Measurements from ENCODE around the gene GYS2. TPM values are rescaled to one million over a fixed set of nuclear protein-coding genes. Genes with fewer than 3 reads are reported as not detected.

The GYS2 gene
- total RNA-seq, 2 experiments from 2014 or later: not detected

GRCh38 chr12:21576431-21576830 is 28.2 kb downstream of the GYS2 start:
- POLR2A ChIA-PET: no interaction called here

GRCh38 chr12:21573733-21574358 is 30.8 kb downstream of the GYS2 start:
- Mint-ChIP-seq H3K36me3 (ENCODE audit: low read depth) (no peaks in the 10 kb centered on the region), H3K27me3 (peaks cover 4% of the 10 kb centered on the region), H3K4me1 (no peaks in the 10 kb centered on the region), H3K27ac (no peak overlapping the region), H3K9me3 (ENCODE audit: low read depth) (no peaks in the 10 kb centered on the region), H3K4me3 (no peak overlapping the region)
- ATAC-seq (no peak), DNase-seq (no peak)
- intact Hi-C loops (cut with DNase I, micrococcal nuclease): no loop called here
- ChIA-PET POLR2A (no interaction called here), CTCF (interaction anchor here (0.8 to 1.6 kb wide), 4 partner anchors 10 to 106 kb away, joined by 3 to 8 read pairs (median 3); partner anchors contain the start of gene SPX)

More at GRCh38 chr12:21576431-21576830, 28.2 kb downstream of the GYS2 start:
- ATAC-seq (no peak), DNase-seq (no peak)
- Mint-ChIP-seq H3K36me3 (ENCODE audit: low read depth) (no peaks in the 10 kb centered on the region), H3K27ac (no peak overlapping the region), H3K4me1 (no peaks in the 10 kb centered on the region), H3K4me3 (no peak overlapping the region), H3K9me3 (ENCODE audit: low read depth) (no peaks in the 10 kb centered on the region), H3K27me3 (peaks cover 6% of the 10 kb centered on the region)
- CTCF ChIA-PET: interaction anchor here (1.0 kb wide), 1 partner anchor 10 kb away, joined by 3 read pairs; no protein-coding TSS in a partner anchor
- intact Hi-C loops (cut with DNase I, micrococcal nuclease): no loop called here

- ATAC-seq (no peak), DNase-seq (no peak)
- H3K4me1 Mint-ChIP-seq: no peaks in the 10 kb centered on the region
- H3K36me3 Mint-ChIP-seq (ENCODE audit: low read depth): no peaks in the 10 kb centered on the region
- H3K4me3 Mint-ChIP-seq: no peak overlapping the region
- H3K27ac Mint-ChIP-seq: no peak overlapping the region
- intact Hi-C loops (cut with DNase I, micrococcal nuclease): no loop called here
- POLR2A ChIA-PET: no interaction called here
- CTCF ChIA-PET: no interaction called here
- no peaks in the 10 kb centered on the region for H3K9me3 Mint-ChIP-seq (ENCODE audit: low read depth)
- no peaks in the 10 kb centered on the region for H3K27me3 Mint-ChIP-seq
These were observed 33.6 kb downstream of the GYS2 start for GRCh38 chr12:21571046-21571445.

GRCh38 chr12:21568115-21568514 is 36.5 kb downstream of the GYS2 start:
- intact Hi-C loops (cut with DNase I, micrococcal nuclease): no loop called here
- Mint-ChIP-seq H3K36me3 (ENCODE audit: low read depth) (no peaks in the 10 kb centered on the region), H3K4me3 (no peak overlapping the region), H3K9me3 (ENCODE audit: low read depth) (no peaks in the 10 kb centered on the region), H3K27ac (no peak overlapping the region), H3K4me1 (no peaks in the 10 kb centered on the region), H3K27me3 (no peaks in the 10 kb centered on the region)
- CTCF ChIA-PET: interaction anchor here (0.7 to 1.1 kb wide), 2 partner anchors 11 to 25 kb away, joined by 3 to 5 read pairs; no protein-coding TSS in a partner anchor
- POLR2A ChIA-PET: no interaction called here
- ATAC-seq: no peak
- DNase-seq: no peak

GRCh38 chr12:21566907-21567394 is 37.7 kb downstream of the GYS2 start:
- Mint-ChIP-seq H3K4me3 (no peak overlapping the region), H3K9me3 (ENCODE audit: low read depth) (no peaks in the 10 kb centered on the region), H3K4me1 (no peaks in the 10 kb centered on the region), H3K27ac (no peak overlapping the region), H3K27me3 (no peaks in the 10 kb centered on the region), H3K36me3 (ENCODE audit: low read depth) (no peaks in the 10 kb centered on the region)
- POLR2A ChIA-PET: no interaction called here
- CTCF ChIA-PET: no interaction called here
- intact Hi-C loops (cut with DNase I, micrococcal nuclease): no loop called here
- ATAC-seq: no peak
- DNase-seq: no peak

GRCh38 chr12:21566223-21566906 is 38.3 kb downstream of the GYS2 start:
- no peak overlapping the region for H3K4me3 Mint-ChIP-seq
- H3K9me3 Mint-ChIP-seq (ENCODE audit: low read depth): no peaks in the 10 kb centered on the region
- intact Hi-C loops (cut with DNase I, micrococcal nuclease): no loop called here
- CTCF ChIA-PET: interaction anchor here (1.0 kb wide), 1 partner anchor 9 kb away, joined by 3 read pairs; no protein-coding TSS in a partner anchor
- DNase-seq (no peak), ATAC-seq (no peak)
- H3K4me1 Mint-ChIP-seq: no peaks in the 10 kb centered on the region
- no peak overlapping the region for H3K27ac Mint-ChIP-seq
- no peaks in the 10 kb centered on the region for H3K36me3 Mint-ChIP-seq (ENCODE audit: low read depth)
- no peaks in the 10 kb centered on the region for H3K27me3 Mint-ChIP-seq
- POLR2A ChIA-PET: no interaction called here

GRCh38 chr12:21562859-21563258 is 41.8 kb downstream of the GYS2 start:
- ChIA-PET CTCF (no interaction called here), POLR2A (no interaction called here)
- Mint-ChIP-seq H3K27ac (no peak overlapping the region), H3K9me3 (ENCODE audit: low read depth) (no peaks in the 10 kb centered on the region), H3K36me3 (ENCODE audit: low read depth) (no peaks in the 10 kb centered on the region), H3K4me1 (peaks cover 11% of the 10 kb centered on the region), H3K27me3 (peaks cover 2% of the 10 kb centered on the region), H3K4me3 (no peak overlapping the region)
- DNase-seq: no peak
- intact Hi-C loops (cut with DNase I, micrococcal nuclease): no loop called here
- no peak for ATAC-seq

GRCh38 chr12:21561158-21561557 is 43.5 kb downstream of the GYS2 start:
- H3K9me3 Mint-ChIP-seq (ENCODE audit: low read depth): no peaks in the 10 kb centered on the region
- POLR2A ChIA-PET: no interaction called here
- intact Hi-C loops (cut with DNase I, micrococcal nuclease): no loop called here

GRCh38 chr12:21559855-21560569 is 44.6 kb downstream of the GYS2 start:
- Mint-ChIP-seq H3K4me3 (no peak overlapping the region), H3K27ac (peak overlapping the region; percentile 51), H3K4me1 (peaks cover 11% of the 10 kb centered on the region), H3K9me3 (ENCODE audit: low read depth) (no peaks in the 10 kb centered on the region), H3K36me3 (ENCODE audit: low read depth) (no peaks in the 10 kb centered on the region), H3K27me3 (peaks cover 2% of the 10 kb centered on the region)
- ChIA-PET CTCF (interaction anchor here (0.7 to 1.2 kb wide), 2 partner anchors 9 to 118 kb away, joined by 3 read pairs; no protein-coding TSS in a partner anchor), POLR2A (interaction anchor here (0.7 kb wide), 1 partner anchor 30 kb away, joined by 3 read pairs; no protein-coding TSS in a partner anchor)
- DNase-seq (no peak), ATAC-seq (peak; percentile 88)
- intact Hi-C loops (cut with DNase I, micrococcal nuclease): no loop called here

More at GRCh38 chr12:21561158-21561557, 43.5 kb downstream of the GYS2 start:
- Mint-ChIP-seq H3K27me3 (peaks cover 2% of the 10 kb centered on the region), H3K4me1 (peaks cover 11% of the 10 kb centered on the region), H3K36me3 (ENCODE audit: low read depth) (no peaks in the 10 kb centered on the region), H3K4me3 (no peak overlapping the region), H3K27ac (no peak overlapping the region)
- peak; percentile 75 for ATAC-seq
- CTCF ChIA-PET: interaction anchor here (0.7 kb wide), 1 partner anchor 38 kb away, joined by 3 read pairs; no protein-coding TSS in a partner anchor
- no peak for DNase-seq

- Mint-ChIP-seq H3K36me3 (ENCODE audit: low read depth) (no peaks in the 10 kb centered on the region), H3K9me3 (ENCODE audit: low read depth) (no peaks in the 10 kb centered on the region), H3K4me3 (no peak overlapping the region), H3K27ac (no peak overlapping the region), H3K27me3 (peaks cover 2% of the 10 kb centered on the region), H3K4me1 (peaks cover 11% of the 10 kb centered on the region)
- ATAC-seq (no peak), DNase-seq (no peak)
- intact Hi-C loops (cut with DNase I, micrococcal nuclease): no loop called here
- CTCF ChIA-PET: interaction anchor here (2.0 kb wide), 1 partner anchor 122 kb away, joined by 5 read pairs; no protein-coding TSS in a partner anchor
- POLR2A ChIA-PET: no interaction called here
These were observed 46.5 kb downstream of the GYS2 start for GRCh38 chr12:21558100-21558679.

GRCh38 chr12:21553329-21553675 is 51.3 kb downstream of the GYS2 start:
- CTCF ChIA-PET: no interaction called here
- no peaks in the 10 kb centered on the region for H3K9me3 Mint-ChIP-seq (ENCODE audit: low read depth)
- H3K4me1 Mint-ChIP-seq: no peaks in the 10 kb centered on the region
- H3K27ac Mint-ChIP-seq: no peak overlapping the region
- DNase-seq (no peak), ATAC-seq (no peak)
- POLR2A ChIA-PET: no interaction called here
- H3K36me3 Mint-ChIP-seq (ENCODE audit: low read depth): no peaks in the 10 kb centered on the region
- no peak overlapping the region for H3K4me3 Mint-ChIP-seq
- peaks cover 2% of the 10 kb centered on the region for H3K27me3 Mint-ChIP-seq
- intact Hi-C loops (cut with DNase I, micrococcal nuclease): no loop called here
